NCI-H1048 (cell line): ENCODE data around the gene ACSF3.
"Not testable (repeated sequence)": the region's sequence is repeated elsewhere in the genome, so short reads cannot be mapped to it uniquely, and the experiment has no call there.

Experiments
- DNase-seq: peaks from one replicate; lab custom pipeline; 2025; lab: John Stamatoyannopoulos, UW

ACSF3 gene

DNA sequence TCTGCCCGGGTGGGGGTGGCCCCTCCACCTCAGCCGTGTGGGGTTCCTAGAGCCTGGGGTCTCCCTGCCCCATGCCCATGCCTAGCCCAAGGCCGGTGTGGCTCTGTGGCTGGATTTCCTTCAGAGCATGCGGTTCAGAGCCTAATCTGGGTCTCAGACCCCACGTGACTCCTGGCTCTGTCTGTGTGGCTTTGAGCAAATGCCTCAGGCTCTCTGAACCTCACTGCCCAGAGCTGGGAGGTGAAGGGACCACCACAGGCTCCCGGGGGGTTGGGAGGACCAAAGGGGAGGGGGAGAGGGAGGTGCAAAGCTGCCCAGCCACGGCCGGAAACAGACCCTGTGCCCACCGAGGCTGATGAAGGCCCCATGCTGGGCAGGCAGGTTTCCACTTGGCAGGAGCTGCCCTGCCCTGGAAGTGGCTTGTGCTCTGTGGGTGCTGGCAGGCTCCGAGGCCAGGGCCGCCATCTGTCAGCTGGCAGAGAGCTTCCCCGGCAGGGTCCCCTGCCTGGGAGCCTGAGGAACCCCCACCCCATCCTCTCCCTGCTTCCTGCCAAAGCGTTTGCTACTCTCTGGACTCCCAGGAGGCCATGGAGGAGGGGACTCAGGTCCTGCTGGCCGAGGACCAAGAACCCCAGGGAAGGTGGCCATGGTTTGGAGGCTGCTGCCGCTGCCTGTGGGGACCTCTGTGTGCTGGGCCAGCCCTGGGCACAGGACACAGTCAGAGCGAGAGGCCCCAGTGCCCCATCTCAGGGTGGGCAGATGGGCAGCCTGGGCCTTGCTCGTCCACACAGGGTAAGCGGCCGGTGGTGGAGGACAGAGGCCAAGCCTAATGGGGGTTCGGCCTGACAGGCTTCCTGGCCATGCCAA is 81.9 kb downstream of the ACSF3 start:
- no peak for DNase-seq

DNA sequence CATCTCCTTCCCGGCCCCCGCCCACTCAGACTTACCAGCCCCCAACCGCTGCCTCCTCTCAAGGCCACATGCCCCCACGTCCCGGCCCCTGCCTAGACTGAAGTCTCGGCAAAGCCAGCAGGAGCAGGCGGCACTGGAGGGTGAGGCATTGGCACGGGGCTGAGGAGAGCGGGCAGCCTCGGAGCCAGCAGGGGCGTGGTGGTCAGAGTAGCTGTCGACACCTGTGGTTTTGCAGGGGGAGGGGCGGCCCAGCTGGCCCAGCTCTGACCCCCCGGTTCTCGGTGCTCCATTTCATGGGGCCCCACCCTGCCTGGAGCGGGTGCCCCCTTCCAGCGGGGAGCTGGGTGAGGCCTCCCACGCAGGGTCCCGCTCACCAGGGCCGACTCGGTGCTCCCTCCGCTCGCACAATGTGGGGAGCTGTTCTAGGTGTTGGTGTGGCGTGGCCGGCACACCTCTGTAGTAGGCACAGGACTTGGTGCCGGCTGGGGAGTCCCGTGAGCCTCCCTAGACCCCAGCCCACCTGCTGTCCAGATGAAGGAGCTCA is 82.6 kb downstream of the ACSF3 start:
- DNase-seq = no peak

GRCh38 chr16:89176717-89177116 is 83.1 kb downstream of the ACSF3 start:
- no peak for DNase-seq

- no peak for DNase-seq
These were observed 83.8 kb downstream of the ACSF3 start for GRCh38 chr16:89177501-89177900.

DNA sequence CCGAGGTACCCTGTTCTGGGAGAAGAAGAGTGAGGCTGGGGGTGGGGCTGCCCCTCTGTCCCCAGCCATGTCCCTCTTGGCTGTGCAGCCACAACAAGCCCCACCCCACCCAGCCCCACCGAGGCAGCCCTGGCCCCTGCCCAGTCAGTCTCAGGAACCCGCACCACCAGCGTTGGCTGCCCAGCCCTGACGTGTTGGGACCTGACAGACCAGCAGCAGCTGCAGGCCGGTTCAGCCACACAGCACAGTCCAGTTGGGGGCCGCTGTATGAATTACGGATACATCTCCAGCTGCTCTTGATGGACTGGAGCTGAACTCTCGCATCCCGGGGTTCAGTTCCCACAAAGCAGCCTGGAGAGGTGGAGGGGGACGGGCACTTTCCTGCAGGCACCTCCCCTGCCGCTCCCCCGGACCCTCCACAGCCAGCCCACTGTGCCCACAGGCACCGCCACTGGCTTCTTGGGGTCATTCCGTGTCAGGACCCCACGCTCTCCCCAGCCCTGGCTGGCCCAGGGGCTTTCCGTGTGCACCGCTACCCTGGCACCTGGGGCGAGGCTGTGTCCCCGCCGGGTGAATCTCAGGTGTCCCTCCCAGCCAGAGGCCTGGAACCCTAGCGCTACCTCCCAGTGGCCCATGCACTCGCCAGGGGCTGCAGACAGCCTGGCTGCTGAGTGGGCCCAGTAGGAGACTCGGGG is 84.9 kb downstream of the ACSF3 start:
- no peak for DNase-seq

DNA sequence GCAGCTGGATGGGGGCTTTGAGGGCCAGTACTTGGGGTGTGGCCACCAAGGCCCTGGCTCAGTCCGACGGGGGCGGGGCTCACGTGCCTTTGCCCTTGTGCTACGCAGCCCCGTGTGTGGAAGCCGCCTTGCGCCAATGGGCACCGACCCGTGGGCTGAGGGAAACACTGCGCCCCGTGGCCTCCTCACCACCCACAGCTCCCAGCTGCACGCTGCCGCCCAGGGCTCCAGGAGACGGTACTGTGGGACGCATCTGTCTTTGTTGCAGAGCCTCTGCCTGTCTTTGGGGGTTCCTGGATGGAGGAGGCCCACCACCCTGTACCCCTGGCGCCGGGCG is 85.5 kb downstream of the ACSF3 start:
- no peak for DNase-seq

DNA sequence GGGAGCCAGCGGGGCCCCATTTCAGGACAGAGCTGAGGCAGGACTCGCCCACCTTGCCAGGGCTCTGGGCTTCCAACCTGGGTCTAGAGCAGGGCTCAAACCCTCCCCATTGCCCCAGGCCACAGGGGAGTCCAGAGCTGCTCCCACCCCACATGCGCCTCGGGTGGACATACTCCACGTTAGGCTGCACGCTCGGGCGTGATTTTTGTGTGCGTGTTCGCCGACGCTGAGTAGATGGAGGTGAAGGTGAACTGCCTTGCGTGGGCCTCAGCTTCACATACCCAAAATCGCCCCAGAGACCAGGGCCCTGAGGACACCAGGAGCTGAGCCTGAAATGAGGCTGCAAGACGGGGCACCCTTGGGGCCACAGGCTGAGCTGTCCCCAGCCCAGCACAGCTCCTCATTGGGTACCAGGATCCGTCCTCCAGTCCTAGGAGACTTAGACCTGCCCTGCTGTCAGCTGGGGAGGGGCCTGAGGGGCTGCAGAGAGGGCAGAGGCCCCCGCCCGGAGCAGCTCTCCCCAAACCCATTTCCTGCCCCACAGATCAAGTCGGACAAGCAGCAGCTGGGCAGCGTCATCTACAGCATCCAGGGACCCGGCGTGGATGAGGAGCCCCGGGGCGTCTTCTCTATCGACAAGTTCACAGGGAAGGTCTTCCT is 86.1 kb downstream of the ACSF3 start:
- no peak for DNase-seq

- no peak for DNase-seq
These were observed 89.8 kb downstream of the ACSF3 start for GRCh38 chr16:89183463-89183862.

DNA sequence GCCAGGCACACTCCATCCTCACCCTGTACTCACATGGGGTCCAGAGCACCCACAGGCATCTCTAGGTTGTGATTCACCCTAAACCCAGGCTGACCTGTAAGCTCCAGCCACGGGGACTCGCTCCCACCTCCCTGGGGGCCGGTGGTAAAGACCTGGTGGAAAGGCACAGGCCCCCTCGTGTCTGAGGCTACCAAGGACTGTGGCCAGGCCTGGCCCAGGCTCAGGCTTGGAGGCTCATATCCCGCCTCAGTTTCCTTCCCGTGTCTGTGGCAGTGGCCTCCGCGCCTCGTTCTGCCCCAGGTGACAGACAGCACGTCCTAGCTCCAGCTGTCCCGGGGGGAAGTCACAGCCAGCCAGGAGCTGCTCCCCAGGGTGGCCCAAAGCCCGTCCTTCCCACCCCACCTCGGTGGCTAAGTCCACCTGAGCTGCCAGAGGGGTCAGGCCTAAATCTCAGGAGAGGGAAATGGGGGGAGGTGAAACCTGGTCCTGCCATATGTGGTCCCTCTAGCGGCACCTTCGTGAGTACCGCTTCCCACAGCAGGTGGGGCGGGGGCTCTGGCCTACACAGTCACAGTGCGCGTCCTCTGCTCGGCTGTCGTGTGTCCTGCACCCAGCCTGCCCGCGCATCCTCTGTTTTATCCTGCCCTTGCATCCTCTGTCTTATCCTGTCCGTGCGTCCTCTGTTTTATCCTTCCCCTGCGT is 90.5 kb downstream of the ACSF3 start:
- no peak for DNase-seq

GRCh38 chr16:89184677-89184932 is 91.0 kb downstream of the ACSF3 start:
- no peak for DNase-seq

DNA sequence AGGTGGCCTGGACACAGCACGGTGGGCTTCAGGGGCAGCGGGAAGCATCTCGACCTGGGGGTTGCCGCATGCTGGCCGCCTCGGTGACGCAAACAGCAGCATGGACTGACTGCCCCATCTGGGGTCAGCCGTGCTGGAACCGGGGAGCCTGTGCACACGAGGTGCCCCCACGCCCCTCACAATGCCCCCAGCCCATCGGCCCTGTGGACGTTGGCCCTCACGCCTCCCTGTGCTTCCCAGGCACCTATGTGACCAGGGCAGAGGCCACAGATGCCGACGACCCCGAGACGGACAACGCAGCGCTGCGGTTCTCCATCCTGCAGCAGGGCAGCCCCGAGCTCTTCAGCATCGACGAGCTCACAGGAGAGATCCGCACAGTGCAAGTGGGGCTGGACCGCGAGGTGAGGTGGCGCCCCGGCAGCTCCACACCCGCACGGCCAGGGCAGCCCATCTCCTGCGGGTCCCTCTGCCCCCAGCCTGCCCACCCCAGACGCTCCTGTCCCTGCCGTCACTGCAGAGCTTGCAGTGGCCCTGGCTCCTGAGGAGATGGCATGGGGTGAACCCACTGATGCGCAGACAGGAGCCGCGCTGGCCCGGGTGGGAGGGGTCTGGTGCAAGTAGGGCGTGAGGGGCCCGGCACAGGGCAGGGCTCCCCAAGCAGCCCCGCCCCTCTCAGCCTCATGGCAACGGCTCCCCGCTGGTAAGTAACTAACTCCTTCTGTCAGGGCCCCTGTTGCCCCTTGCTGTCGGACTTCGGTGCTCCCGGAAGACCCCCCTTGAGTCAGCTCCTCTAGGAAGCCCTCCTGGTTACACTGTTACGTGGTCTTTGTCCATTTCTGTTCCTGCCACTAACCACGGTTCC is 91.5 kb downstream of the ACSF3 start:
- no peak for DNase-seq

DNA sequence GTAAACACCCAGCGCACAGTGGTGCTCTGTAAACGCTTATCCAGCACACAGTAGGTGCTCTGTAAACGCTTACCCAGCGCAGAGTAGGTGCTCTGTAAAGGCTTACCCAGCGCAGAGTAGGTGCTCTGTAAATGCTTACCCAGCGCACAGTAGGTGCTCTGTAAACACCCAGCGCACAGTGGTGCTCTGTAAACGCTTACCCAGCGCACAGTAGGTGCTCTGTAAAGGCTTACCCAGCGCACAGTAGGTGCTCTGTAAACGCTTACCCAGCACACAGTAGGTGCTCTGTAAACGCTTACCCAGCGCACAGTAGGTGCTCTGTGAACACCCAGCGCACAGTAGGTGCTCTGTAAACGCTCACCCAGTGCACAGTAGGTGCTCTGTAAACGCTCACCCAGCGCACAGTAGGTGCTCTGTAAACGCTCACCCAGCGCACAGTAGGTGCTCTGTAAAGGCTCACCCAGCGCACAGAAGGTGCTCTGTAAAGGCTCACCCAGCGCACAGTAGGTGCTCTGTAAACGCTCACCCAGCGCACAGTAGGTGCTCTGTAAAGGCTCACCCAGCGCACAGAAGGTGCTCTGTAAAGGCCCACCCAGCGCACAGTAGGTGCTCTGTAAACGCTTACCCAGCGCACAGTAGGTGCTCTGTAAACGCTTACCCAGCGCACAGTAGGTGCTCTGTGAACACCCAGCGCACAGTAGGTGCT is 92.4 kb downstream of the ACSF3 start:
- not testable (repeated sequence) for DNase-seq

DNA sequence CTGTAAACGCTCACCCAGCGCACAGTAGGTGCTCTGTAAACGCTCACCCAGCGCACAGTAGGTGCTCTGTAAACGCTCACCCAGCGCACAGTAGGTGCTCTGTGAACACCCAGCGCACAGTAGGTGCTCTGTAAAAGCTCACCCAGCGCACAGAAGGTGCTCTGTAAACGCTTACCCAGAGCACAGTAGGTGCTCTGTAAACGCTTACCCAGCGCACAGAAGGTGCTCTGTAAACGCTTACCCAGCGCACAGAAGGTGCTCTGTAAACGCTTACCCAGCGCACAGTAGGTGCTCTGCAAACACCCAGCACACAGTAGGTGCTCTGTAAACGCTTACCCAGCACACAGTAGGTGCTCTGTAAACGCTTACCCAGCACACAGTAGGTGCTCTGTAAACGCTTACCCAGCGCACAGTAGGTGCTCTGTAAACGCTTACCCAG is 93.0 kb downstream of the ACSF3 start:
- DNase-seq = not testable (repeated sequence)

- DNase-seq = no peak
These were observed 93.5 kb downstream of the ACSF3 start for GRCh38 chr16:89187032-89187769.

GRCh38 chr16:89187770-89188392 is 94.2 kb downstream of the ACSF3 start:
- no peak for DNase-seq

GRCh38 chr16:89188471-89189357 is 95.1 kb downstream of the ACSF3 start:
- not testable (repeated sequence) for DNase-seq

DNA sequence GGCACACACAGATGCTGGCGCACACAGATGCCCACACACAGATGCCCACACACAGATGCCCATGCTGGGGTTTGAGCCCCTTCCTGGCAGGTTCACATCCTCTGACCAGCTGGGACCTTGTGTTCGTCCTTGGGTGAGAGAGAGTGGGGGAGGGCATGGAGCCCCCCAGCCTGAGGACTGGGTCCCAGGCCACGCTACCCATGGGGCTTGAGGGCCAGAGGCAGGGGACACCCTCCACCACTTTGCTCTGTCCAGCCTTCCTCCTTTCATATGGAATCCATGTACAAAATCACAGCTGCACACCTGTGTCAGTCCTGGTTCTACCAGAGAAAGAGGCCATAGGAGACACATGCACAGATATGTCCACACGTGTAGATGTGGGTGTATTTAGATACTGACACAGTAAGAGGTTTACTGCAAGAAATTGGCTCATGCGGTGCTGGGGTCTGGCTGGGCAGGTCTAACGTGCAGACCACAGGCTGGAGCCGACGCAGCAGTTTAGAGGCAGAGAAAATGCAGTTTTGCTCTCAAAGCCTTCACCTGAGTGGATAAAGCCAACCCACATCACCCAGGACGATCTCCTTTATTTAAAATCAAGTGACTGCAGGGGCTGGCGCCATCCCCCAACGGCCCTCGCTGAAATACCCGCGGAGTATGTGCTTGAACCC is 95.8 kb downstream of the ACSF3 start:
- no peak for DNase-seq
